GM12874 (cell line): ENCODE results near the gene SLC39A6.

Source experiments
- TF ChIP-seq, protein P1 (sequence below): IDR thresholded peaks from 2 replicates; pipeline ENCODE4 v1.5.1; 2011; ENCODE audit warnings: low read depth, mild to moderate bottlenecking, control low read depth, low read length, moderate library complexity; ENCODE audit not compliant: insufficient read depth

Gene SLC39A6

DNA sequence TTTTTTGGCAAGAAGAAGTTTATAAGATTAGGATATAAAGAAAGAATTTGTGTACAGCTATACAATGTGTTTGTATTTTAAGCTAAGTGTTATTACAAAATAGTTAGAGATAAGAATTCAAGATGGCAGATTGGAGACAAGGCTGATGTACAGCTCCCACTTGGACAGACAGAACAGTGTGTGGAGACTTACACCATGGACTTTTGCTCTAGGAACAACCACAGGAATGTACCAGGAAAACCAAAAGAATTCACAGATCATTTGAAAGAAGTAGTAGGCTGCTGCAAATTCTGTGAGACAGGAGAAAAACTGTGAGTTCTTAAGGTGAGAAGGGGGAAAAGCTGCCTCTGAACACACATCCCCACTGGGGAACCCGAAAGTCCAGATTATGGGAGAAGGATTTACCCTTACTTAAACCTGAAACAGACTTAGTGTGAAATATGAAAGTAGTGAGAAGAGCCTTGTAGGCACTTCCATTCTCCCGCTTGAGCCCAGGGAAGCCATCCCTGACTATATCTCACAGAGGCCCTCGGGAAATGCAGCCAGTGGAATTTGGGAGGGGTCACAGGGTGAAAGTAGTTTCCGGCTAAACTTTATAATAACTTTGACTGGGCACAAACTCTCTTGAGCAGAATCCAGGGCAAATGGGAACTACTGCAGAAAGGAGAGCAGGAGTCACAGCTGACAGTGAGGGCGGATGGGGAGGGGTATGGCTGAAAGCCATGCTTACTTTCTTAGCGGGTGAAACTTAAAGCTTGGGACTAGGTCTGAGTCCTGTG, 50.2 kb downstream of the SLC39A6 start:
- TF ChIP-seq, protein P1, sequence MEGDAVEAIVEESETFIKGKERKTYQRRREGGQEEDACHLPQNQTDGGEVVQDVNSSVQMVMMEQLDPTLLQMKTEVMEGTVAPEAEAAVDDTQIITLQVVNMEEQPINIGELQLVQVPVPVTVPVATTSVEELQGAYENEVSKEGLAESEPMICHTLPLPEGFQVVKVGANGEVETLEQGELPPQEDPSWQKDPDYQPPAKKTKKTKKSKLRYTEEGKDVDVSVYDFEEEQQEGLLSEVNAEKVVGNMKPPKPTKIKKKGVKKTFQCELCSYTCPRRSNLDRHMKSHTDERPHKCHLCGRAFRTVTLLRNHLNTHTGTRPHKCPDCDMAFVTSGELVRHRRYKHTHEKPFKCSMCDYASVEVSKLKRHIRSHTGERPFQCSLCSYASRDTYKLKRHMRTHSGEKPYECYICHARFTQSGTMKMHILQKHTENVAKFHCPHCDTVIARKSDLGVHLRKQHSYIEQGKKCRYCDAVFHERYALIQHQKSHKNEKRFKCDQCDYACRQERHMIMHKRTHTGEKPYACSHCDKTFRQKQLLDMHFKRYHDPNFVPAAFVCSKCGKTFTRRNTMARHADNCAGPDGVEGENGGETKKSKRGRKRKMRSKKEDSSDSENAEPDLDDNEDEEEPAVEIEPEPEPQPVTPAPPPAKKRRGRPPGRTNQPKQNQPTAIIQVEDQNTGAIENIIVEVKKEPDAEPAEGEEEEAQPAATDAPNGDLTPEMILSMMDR: no peak

DNA sequence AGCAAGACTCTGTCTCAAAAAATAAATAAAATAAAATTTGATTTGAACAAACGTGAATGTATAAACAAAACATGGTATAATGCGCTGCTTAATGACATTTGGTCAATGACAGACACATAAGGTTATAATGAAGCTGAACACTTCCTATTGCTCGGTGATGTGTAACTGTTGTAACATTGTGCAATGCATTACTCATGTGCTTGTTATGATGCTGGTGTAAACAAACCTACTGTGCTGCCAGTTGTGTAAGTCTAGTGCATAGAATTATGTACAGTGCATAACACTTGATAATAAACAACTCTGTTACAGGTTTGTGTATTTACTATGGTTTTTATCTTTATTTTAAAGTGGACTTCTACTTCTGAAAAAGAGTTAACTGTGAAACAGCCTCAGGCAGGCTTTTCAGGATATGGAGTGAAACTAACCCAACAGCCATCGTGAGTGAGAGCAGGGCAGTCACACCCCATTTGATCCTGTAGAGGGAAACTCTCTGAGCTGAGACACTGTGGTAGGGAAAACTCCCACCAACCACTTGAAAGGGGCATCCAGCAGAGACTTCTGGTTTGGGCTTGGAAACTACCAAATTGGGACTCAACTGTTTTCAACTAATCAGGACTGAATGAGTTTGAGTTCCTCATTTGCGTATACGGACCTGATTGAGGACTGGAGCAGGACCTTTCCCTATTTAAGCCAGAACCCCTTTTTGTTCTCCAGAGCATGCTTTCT, 53.1 kb downstream of the SLC39A6 start:
- TF ChIP-seq, protein P1: no peak

DNA sequence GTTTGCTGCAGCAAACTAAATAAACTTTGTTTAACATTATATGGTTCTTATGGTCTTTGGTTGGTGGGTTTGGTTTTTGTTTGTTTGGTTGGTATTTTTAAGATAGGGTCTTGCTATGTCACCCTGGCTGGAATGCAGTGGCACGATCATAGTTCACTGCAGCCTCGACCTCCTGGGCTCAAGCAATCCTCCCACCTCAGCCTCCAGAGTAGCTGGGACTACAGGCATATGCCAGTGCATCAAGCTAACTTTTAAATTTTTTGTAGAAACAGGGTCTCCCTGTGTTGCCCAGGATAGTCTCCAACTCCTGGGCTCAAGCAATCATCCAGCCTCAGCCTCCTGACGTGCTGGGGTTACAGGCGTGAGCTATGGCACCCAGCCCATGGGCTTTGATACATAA, 54.7 kb downstream of the SLC39A6 start:
- TF ChIP-seq, protein P1: no peak

DNA sequence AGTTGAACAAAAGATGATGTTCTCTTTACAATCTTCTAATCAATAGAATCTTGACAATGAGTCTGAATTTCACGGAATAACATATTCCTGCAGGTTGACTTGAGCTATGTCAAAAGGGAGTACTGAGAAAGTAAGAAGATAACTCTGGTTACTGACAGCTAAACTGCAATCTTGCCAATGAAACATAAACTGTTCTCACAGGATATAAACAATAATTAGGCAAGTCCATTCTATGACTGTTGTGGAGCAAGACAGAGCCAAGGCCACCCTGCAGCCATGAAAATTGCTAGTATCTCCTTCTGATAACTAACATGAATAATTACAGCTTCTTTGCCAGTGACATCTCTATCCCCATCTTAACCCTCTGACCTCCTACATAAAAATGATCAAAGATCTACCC, 55.5 kb downstream of the SLC39A6 start:
- TF ChIP-seq, protein P1: no peak

DNA sequence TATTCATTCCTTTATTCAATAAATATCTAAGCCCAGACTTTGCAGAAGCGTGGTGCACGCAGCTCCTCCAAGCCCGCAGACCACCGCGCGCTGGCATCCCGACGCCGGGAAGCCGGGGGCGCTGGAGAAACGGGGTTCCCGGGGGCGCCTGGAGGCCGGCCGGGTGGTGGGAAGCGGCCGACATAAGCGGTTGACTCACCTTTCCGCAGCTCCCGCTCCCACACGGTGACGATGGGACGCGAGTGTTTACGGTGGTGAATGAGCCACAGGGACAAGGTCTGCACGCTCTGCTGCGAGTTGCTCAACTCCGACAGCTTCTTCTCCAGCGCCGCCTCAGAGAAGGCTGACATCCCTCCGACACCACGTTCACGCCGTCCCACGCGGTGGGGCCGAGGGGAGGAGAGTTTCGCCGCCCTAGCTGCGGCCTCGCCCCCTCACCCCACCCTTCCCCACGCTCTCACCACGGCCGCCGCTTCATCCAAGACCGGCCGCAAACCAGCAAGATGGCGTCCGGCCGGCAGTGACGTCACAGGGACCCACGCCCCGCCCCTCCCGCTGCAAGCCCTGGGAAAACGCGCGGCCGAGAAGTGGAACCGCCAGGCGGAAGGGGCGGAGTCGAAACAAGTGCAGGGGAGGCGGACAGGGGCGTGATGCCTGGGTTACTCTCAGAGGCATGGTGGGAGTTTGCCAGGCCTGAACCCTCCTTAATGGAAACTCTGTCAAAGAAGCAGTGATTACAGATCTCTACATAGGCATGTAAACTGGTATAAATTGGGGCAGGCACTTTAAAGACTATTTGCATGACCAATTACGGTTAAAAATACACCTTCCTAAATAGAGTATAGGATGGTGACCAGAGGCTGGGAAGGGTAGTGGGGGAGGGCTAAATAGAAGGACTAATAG, 61.8 kb downstream of the SLC39A6 start, which contains the start of gene RPRD1A:
TSS of gene RPRD1A (minus strand) at position 505 of the 903 bp plus-strand sequence. CDS start at position 350, 155 bp downstream.
- TF ChIP-seq, protein P1: no peak

DNA sequence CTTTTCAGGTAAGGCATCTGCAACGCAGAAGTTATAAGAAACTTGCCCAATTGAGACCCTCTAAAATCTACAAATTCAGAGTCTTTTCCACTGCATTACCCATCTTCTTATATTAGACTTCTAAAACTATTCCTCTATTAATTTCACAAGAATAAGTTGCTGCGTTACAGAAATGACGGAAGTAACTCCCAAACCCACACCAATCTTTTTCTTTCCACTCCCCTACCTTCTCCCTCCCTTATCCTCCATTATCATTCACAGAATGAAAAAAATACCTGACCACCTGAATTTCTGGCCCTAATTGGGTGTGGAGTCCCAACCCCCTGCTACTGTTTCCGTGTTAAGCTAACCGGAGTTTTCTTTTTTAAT, 62.5 kb downstream of the SLC39A6 start:
- TF ChIP-seq, protein P1: no peak

DNA sequence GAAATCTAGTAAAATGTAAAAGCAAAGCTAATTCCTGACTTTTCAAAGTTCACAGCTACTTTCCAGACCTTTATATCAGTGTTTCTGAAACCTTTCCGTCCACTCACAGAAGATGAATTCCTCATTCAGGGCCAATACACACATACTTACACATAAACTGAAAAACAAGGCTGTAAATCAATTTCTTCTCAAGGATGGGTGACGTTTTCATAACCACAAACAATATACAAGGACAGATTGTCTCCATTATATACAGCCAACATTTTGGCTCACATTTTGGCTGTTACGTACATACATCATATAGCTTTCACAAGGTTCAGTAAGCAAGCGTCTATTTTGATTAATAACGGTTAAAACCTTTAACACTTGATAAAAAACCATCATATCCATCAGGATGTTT, 63.1 kb downstream of the SLC39A6 start:
- TF ChIP-seq, protein P1: no peak
